HCT116 (cell line): ENCODE measurements around the gene SLC10A4.

Experiments used
- ATF3 ChIP-seq: IDR thresholded peaks from 2 replicates; pipeline ENCODE4 v1.6.1; 2012
- CTCF ChIP-seq, 3 experiments: fragments of 200-600 bp in 1 of 3; sonication (generic) in 1 of 3; IDR thresholded peaks in 2 of 3; conservative IDR thresholded peaks in 1 of 3; 2 replicates each; pipeline ENCODE4 v1.5.1; 2012 to 2017; ENCODE audit warnings: low read depth in 2 of 3, low read length in 2 of 3, antibody characterized with exemption in 1 of 3, borderline replicate concordance in 1 of 3, control low read depth in 1 of 3, mild to moderate bottlenecking in 1 of 3, mixed read lengths in 1 of 3, mixed run types in 1 of 3, moderate library complexity in 1 of 3; ENCODE audit not compliant: insufficient read depth in 1 of 3
- EGR1 ChIP-seq: IDR thresholded peaks from 2 replicates; pipeline ENCODE4 v1.6.1; 2012; ENCODE audit warnings: low read depth
- ELF1 ChIP-seq: IDR thresholded peaks from 2 replicates; pipeline ENCODE4 v1.6.1; 2012; ENCODE audit warnings: low read depth, borderline replicate concordance
- EZH2 ChIP-seq: fragments of 200-600 bp; sonication (generic); IDR thresholded peaks from 2 replicates; pipeline ENCODE4 v1.6.1; 2017; ENCODE audit warnings: antibody characterized with exemption, mixed run types
- FOSL1 ChIP-seq: IDR thresholded peaks from 2 replicates; pipeline ENCODE4 v1.6.1; 2012; ENCODE audit warnings: low read depth
- MAX ChIP-seq: IDR thresholded peaks from 2 replicates; pipeline ENCODE4 v1.6.1; 2012
- POLR2A ChIP-seq: IDR thresholded peaks from 2 replicates; pipeline ENCODE4 v1.7.0; 2011; ENCODE audit warnings: borderline replicate concordance; ENCODE audit not compliant: insufficient read depth, insufficient read length; ENCODE audit errors: extremely low read depth
- SIN3A ChIP-seq: IDR thresholded peaks from 2 replicates; pipeline ENCODE4 v1.6.1; 2012; ENCODE audit warnings: low read depth
- SRF ChIP-seq: IDR thresholded peaks from 2 replicates; pipeline ENCODE4 v1.6.1; 2012; ENCODE audit warnings: low read depth
- YY1 ChIP-seq: IDR thresholded peaks from 2 replicates; pipeline ENCODE4 v1.6.1; 2011; ENCODE audit warnings: low read length, low read depth, moderate library complexity, mild to moderate bottlenecking; ENCODE audit not compliant: insufficient replicate concordance; ENCODE audit errors: extremely low read depth
- ZBTB33 ChIP-seq: IDR thresholded peaks from 2 replicates; pipeline ENCODE4 v1.6.1; 2011; ENCODE audit warnings: mild to moderate bottlenecking, low read length, moderate library complexity; ENCODE audit not compliant: insufficient replicate concordance; ENCODE audit errors: extremely low read depth
- ZFX ChIP-seq: fragments of 450-650 bp; IDR thresholded peaks from 2 replicates; pipeline ENCODE4 v1.6.1; 2017
- TF ChIP-seq, protein P1 (sequence below): IDR thresholded peaks from 2 replicates; pipeline ENCODE4 v1.6.1; 2012; ENCODE audit warnings: low read depth

DNA sequence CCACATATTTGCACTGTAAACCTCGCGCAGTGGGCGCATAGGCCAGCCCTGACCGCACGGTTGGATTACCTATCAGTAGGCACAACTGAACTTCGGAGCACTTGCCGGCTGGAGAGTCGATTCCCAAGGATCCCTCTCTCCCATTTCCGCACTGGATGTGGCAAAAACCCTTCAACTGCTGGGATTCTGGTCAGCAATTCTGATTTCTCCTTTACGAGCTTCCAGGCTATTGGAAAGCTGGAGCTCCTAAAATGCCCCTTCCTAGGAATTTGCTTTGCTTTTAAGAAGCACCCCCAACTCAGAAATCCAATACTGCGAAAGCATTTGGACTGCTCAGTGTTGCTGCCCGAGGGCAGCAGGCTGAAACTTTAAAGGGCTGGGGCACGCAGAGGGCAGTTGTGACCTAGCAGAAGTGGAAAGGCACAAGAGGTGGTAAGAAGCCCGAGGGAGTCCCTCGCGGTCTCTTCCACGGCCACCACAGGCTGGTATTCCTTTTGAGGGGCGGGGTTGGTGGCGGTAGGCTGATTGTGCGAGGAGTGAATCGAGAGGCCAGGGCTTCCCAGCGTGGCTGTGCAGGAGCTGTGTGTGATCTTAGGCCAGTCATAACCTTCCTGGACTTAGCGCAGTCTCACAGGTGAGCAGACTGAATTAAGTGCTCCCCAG is 8.5 kb downstream of the SLC10A4 start:
- TF ChIP-seq CTCF (IDR thresholded peaks at IDR 0.05 in 2 of 3, conservative IDR thresholded peaks at IDR 0.05 in 1 of 3; ENCODE audit: borderline replicate concordance in 1 of 3, insufficient read depth in 1 of 3, low read depth in 2 of 3, low read length in 2 of 3), result no peak
- TF ChIP-seq POLR2A, result no peak
- TF ChIP-seq YY1, result no peak
- no peak for TF ChIP-seq FOSL1
- no peak for TF ChIP-seq ATF3
- no peak for TF ChIP-seq ZBTB33
- no peak for TF ChIP-seq SRF
- TF ChIP-seq ZFX, result no peak
- TF ChIP-seq, protein P1, sequence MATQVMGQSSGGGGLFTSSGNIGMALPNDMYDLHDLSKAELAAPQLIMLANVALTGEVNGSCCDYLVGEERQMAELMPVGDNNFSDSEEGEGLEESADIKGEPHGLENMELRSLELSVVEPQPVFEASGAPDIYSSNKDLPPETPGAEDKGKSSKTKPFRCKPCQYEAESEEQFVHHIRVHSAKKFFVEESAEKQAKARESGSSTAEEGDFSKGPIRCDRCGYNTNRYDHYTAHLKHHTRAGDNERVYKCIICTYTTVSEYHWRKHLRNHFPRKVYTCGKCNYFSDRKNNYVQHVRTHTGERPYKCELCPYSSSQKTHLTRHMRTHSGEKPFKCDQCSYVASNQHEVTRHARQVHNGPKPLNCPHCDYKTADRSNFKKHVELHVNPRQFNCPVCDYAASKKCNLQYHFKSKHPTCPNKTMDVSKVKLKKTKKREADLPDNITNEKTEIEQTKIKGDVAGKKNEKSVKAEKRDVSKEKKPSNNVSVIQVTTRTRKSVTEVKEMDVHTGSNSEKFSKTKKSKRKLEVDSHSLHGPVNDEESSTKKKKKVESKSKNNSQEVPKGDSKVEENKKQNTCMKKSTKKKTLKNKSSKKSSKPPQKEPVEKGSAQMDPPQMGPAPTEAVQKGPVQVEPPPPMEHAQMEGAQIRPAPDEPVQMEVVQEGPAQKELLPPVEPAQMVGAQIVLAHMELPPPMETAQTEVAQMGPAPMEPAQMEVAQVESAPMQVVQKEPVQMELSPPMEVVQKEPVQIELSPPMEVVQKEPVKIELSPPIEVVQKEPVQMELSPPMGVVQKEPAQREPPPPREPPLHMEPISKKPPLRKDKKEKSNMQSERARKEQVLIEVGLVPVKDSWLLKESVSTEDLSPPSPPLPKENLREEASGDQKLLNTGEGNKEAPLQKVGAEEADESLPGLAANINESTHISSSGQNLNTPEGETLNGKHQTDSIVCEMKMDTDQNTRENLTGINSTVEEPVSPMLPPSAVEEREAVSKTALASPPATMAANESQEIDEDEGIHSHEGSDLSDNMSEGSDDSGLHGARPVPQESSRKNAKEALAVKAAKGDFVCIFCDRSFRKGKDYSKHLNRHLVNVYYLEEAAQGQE, result no peak
- no peak for TF ChIP-seq MAX
- no peak for TF ChIP-seq SIN3A
- TF ChIP-seq ELF1, result no peak
- TF ChIP-seq EZH2, result no peak
- no peak for TF ChIP-seq EGR1
